SU-DHL-6 (cell line): Measurements from ENCODE around the gene DALRD3.

Experiments used
- EZH2phosphoT487 ChIP-seq: fragments of 200-600 bp; sonication (generic), shearing (Covaris generic); conservative IDR thresholded peaks from 2 replicates; pipeline ENCODE4 v1.6.1; 2018; ENCODE audit warnings: mild to moderate bottlenecking, antibody characterized with exemption, low read length, moderate library complexity, mixed read lengths
- TF ChIP-seq, protein P1 (sequence below): fragments of 200-600 bp; sonication (generic); IDR thresholded peaks from one replicate; pipeline ENCODE4 v1.5.1; 2017; ENCODE audit warnings: antibody characterized with exemption, mild to moderate bottlenecking, low read length, moderate library complexity; ENCODE audit not compliant: insufficient read depth, poor library complexity, severe bottlenecking

GRCh38 chr3:48989126-48989795, 29.1 kb downstream of the DALRD3 start:
- TF ChIP-seq, protein P1, sequence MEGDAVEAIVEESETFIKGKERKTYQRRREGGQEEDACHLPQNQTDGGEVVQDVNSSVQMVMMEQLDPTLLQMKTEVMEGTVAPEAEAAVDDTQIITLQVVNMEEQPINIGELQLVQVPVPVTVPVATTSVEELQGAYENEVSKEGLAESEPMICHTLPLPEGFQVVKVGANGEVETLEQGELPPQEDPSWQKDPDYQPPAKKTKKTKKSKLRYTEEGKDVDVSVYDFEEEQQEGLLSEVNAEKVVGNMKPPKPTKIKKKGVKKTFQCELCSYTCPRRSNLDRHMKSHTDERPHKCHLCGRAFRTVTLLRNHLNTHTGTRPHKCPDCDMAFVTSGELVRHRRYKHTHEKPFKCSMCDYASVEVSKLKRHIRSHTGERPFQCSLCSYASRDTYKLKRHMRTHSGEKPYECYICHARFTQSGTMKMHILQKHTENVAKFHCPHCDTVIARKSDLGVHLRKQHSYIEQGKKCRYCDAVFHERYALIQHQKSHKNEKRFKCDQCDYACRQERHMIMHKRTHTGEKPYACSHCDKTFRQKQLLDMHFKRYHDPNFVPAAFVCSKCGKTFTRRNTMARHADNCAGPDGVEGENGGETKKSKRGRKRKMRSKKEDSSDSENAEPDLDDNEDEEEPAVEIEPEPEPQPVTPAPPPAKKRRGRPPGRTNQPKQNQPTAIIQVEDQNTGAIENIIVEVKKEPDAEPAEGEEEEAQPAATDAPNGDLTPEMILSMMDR = no peak
- no peak for TF ChIP-seq EZH2phosphoT487
